ENCODE measurements around the gene ZNF544. TPM values are rescaled to one million over a fixed set of nuclear protein-coding genes. Genes with fewer than 3 reads are reported as not detected.
"Not testable (repeated sequence)": the region's sequence is repeated elsewhere in the genome, so short reads cannot be mapped to it uniquely, and the experiment has no call there.

ZNF544 gene
- total RNA-seq, 1 experiment from 2014 or later, result 50.5 TPM

DNA sequence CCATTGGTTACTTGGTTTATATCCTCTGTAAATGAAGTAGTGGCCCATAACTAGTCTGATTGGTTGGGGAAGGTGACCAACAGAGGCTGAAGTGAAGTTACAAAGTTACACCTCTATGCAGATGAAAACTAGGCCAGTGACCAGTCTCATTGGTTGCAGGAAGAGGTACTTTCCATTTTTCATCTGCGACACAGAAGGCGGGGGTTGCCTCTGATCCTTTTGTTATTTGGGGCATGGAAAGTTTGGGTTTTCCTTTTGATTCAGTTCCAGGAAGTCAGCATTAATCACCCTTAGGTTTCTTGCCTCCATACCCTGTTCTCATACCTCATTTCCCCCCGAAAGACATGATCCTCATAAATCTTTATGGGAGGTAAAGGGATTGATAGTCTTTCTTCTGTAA, 20.2 kb downstream of the ZNF544 start:
- intact Hi-C loops (cut with micrococcal nuclease; ENCODE audit: unreplicated experiment), result no loop called here
- TF ChIP-seq EZH2 (IDR thresholded peaks at IDR 0.05; ENCODE audit: borderline replicate concordance, low read depth, low read length, poor library complexity, severe bottlenecking), result no peak
- no peak for TF ChIP-seq CTCF (conservative IDR thresholded peaks at IDR 0.05; ENCODE audit: low read depth, low read length)

DNA sequence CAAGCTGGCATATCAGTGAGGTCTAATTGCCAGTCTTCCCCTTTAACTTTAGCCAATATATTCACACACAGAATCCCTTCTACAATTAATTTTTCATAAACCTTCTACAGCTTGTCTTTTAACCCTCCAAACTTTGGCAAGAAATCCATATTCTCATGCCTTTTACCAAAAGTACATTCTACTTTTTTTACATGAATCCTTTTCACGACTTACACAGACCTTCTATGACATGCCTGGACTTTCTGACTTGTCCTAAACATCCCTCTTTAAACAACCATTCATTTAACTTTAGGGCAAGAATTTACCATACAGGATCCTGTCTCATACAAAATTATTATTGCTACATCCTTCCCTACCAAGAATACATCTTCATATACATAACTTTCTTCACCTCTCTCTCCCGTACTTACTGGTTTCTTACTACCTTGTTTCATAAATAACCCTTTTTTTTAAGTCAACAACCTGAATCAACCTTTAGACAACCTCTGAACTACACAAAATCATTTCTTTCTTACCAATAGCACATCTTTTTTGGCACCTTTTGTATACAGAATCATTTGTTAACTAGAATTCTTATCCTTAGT, 23.5 kb downstream of the ZNF544 start:
- DNase-seq (ENCODE audit: low spot score), result no peak
- H3K4me1 ChIP-seq (ENCODE audit: insufficient read depth, low read length, poor library complexity, severe bottlenecking), result no peaks in the 10 kb centered on the region
- H3K27me3 ChIP-seq (replicated peaks; ENCODE audit: insufficient read depth, low read depth, low read length, poor library complexity), result no peaks in the 10 kb centered on the region
- no TSS peak for BruUV-seq (replicated peaks)
- POLR2A ChIA-PET (ENCODE audit: low non-redundant PET), result no interaction called here
- intact Hi-C loops (cut with micrococcal nuclease; ENCODE audit: unreplicated experiment), result no loop called here
- no peak for TF ChIP-seq EZH2 (IDR thresholded peaks at IDR 0.05; ENCODE audit: borderline replicate concordance, low read depth, low read length, poor library complexity, severe bottlenecking)
- TF ChIP-seq CTCF (conservative IDR thresholded peaks at IDR 0.05; ENCODE audit: low read depth, low read length), result no peak
- CTCF ChIA-PET, result no interaction called here
- H3K36me3 ChIP-seq (ENCODE audit: insufficient read depth, low read length, poor library complexity, severe bottlenecking), result peaks cover 94% of the 10 kb centered on the region
- H3K9me3 ChIP-seq (ENCODE audit: low read depth, low read length, poor library complexity, severe bottlenecking), result peaks cover 88% of the 10 kb centered on the region
- H3K27ac ChIP-seq (ENCODE audit: low read depth, low read length, poor library complexity, severe bottlenecking), result no peak overlapping the region
- no peak overlapping the region for H3K4me3 ChIP-seq (ENCODE audit: low read depth, low read length, poor library complexity, severe bottlenecking)

More for the DNA sequence above, 20.2 kb downstream of the ZNF544 start:
- BruUV-seq (replicated peaks), result no TSS peak
- Histone ChIP-seq H3K27me3 (replicated peaks; ENCODE audit: insufficient read depth, low read depth, low read length, poor library complexity) (no peaks in the 10 kb centered on the region), H3K4me3 (ENCODE audit: low read depth, low read length, poor library complexity, severe bottlenecking) (no peak overlapping the region), H3K9me3 (ENCODE audit: low read depth, low read length, poor library complexity, severe bottlenecking) (peaks cover 83% of the 10 kb centered on the region), H3K36me3 (ENCODE audit: insufficient read depth, low read length, poor library complexity, severe bottlenecking) (peaks cover 97% of the 10 kb centered on the region), H3K27ac (ENCODE audit: low read depth, low read length, poor library complexity, severe bottlenecking) (no peak overlapping the region), H3K4me1 (ENCODE audit: insufficient read depth, low read length, poor library complexity, severe bottlenecking) (no peaks in the 10 kb centered on the region)
- ChIA-PET POLR2A (ENCODE audit: low non-redundant PET) (no interaction called here), CTCF (interaction anchor here (0.5 kb wide), 1 partner anchor 326 kb away, joined by 4 read pairs; no protein-coding TSS in a partner anchor)
- no peak for DNase-seq (ENCODE audit: low spot score)

DNA sequence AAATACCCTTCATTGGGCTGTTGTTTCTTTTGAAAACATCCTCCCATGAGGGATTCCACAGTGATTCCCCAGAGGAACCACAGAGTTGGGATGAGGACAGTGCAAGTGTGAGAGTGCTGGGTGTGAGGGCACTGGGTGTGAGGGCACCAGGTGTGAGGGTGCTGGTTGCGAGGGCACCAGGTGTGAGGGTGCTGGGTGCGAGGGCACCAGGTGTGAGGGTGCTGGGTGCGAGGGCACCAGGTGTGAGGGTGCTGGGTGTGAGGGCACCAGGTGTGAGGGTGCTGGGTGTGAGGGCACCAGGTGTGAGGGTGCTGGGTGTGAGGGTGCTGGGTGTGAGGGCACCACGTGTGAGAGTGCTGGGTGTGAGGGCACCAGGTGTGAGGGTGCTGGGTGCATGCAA, 29.5 kb downstream of the ZNF544 start:
- H3K4me1 ChIP-seq (ENCODE audit: insufficient read depth, low read length, poor library complexity, severe bottlenecking); DNase-seq (ENCODE audit: low spot score); H3K27me3 ChIP-seq (replicated peaks; ENCODE audit: insufficient read depth, low read depth, low read length, poor library complexity); H3K27ac ChIP-seq (ENCODE audit: low read depth, low read length, poor library complexity, severe bottlenecking); POLR2A ChIA-PET (ENCODE audit: low non-redundant PET); H3K4me3 ChIP-seq (ENCODE audit: low read depth, low read length, poor library complexity, severe bottlenecking); intact Hi-C loops (cut with micrococcal nuclease; ENCODE audit: unreplicated experiment); BruUV-seq (replicated peaks); CTCF ChIA-PET: not testable (repeated sequence)
- peaks cover 91% of the 10 kb centered on the region for H3K9me3 ChIP-seq (ENCODE audit: low read depth, low read length, poor library complexity, severe bottlenecking)
- peaks cover 96% of the 10 kb centered on the region for H3K36me3 ChIP-seq (ENCODE audit: insufficient read depth, low read length, poor library complexity, severe bottlenecking)

- intact Hi-C loops (cut with micrococcal nuclease; ENCODE audit: unreplicated experiment), result no loop called here
- H3K4me1 ChIP-seq (ENCODE audit: insufficient read depth, low read length, poor library complexity, severe bottlenecking), result no peaks in the 10 kb centered on the region
- no peak overlapping the region for H3K4me3 ChIP-seq (ENCODE audit: low read depth, low read length, poor library complexity, severe bottlenecking)
- CTCF ChIA-PET, result no interaction called here
- DNase-seq (ENCODE audit: low spot score), result no peak
- TF ChIP-seq EZH2 (IDR thresholded peaks at IDR 0.05; ENCODE audit: borderline replicate concordance, low read depth, low read length, poor library complexity, severe bottlenecking), result no peak
- TF ChIP-seq CTCF (conservative IDR thresholded peaks at IDR 0.05; ENCODE audit: low read depth, low read length), result no peak
- POLR2A ChIA-PET (ENCODE audit: low non-redundant PET), result no interaction called here
- H3K36me3 ChIP-seq (ENCODE audit: insufficient read depth, low read length, poor library complexity, severe bottlenecking), result peaks cover 76% of the 10 kb centered on the region
- H3K27me3 ChIP-seq (replicated peaks; ENCODE audit: insufficient read depth, low read depth, low read length, poor library complexity), result no peaks in the 10 kb centered on the region
- H3K27ac ChIP-seq (ENCODE audit: low read depth, low read length, poor library complexity, severe bottlenecking), result no peak overlapping the region
- peaks cover 94% of the 10 kb centered on the region for H3K9me3 ChIP-seq (ENCODE audit: low read depth, low read length, poor library complexity, severe bottlenecking)
- no TSS peak for BruUV-seq (replicated peaks)
Observed at GRCh38 chr19:58261600-58261967, 32.9 kb downstream of the ZNF544 start.
